Lower leg skin (tissue), 3 donors: Measurements from ENCODE around the gene PNPLA8.

ENCODE experiments used
- POLR2A ChIP-seq, 2 donors: fragments of 450-650 bp; IDR thresholded peaks; one replicate each; pipeline ENCODE4 v1.6.1; 2016 to 2017; ENCODE audit warnings: antibody characterized with exemption in 2 of 2, mild to moderate bottlenecking in 1 of 2, moderate library complexity in 1 of 2
- TF ChIP-seq, protein P1 (sequence below), 3 donors: fragments of 450-650 bp; IDR thresholded peaks; one replicate each; pipeline ENCODE4 v1.5.1; 2016; ENCODE audit warnings: antibody characterized with exemption in 3 of 3, mild to moderate bottlenecking in 3 of 3, moderate library complexity in 2 of 3

DNA sequence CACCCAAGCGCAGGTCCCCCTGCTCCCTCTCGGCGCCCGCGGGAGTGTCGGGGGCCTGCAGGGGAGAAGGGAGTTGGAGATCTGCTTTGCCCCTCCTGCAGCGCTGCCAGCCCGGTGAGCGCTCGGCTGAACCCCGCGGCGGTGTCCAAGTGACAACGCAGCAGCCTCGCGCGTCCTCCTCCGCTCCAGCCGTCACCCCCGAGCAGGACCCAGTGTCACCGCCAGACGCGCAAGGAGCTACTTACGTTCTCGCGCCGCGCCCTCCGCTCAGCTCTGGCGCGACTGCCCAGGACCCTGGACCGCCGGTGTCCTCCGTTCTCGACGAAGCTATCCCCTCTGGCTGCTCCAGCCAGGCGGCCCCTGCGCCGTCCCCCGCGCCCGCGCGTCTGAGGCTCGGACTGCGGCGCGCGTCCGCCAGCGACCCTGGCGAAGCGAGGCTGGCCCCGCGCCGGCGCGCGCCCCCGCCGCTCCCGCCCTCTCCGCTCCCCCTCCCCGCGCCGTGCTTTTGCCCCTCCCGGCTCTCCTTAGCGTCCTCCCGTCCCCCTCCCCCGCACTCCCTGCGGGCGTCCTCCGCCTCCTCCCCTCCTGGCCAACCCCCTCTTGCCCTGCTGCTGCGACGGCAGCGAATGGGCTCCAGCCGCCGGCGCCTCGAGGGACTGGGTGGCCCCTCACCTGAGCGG is 69.8 kb downstream of the PNPLA8 start, which contains the start of gene NRCAM:
- TF ChIP-seq POLR2A (IDR thresholded peaks at IDR 0.05), result no peak
- TF ChIP-seq, protein P1, sequence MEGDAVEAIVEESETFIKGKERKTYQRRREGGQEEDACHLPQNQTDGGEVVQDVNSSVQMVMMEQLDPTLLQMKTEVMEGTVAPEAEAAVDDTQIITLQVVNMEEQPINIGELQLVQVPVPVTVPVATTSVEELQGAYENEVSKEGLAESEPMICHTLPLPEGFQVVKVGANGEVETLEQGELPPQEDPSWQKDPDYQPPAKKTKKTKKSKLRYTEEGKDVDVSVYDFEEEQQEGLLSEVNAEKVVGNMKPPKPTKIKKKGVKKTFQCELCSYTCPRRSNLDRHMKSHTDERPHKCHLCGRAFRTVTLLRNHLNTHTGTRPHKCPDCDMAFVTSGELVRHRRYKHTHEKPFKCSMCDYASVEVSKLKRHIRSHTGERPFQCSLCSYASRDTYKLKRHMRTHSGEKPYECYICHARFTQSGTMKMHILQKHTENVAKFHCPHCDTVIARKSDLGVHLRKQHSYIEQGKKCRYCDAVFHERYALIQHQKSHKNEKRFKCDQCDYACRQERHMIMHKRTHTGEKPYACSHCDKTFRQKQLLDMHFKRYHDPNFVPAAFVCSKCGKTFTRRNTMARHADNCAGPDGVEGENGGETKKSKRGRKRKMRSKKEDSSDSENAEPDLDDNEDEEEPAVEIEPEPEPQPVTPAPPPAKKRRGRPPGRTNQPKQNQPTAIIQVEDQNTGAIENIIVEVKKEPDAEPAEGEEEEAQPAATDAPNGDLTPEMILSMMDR (IDR thresholded peaks at IDR 0.05), result no peak
